Activated naive CD8-positive, alpha-beta T cell treated with anti-CD3 and anti-CD28 coated beads for 36 hours (primary cell): ENCODE measurements around the gene LAMB1. TPM values are rescaled to one million over a fixed set of nuclear protein-coding genes. Genes with fewer than 3 reads are reported as not detected.
"Not testable (repeated sequence)": the region's sequence is repeated elsewhere in the genome, so short reads cannot be mapped to it uniquely, and the experiment has no call there.

Source experiments
- DNase-seq: peaks from one replicate; pipeline ENCODE4 v3.0.0; 2021
- H3K27ac Mint-ChIP-seq: one replicate; pipeline ENCODE4 v1.8.0; 2022; ENCODE audit warnings: mild to moderate bottlenecking, moderate library complexity, mixed read lengths
- H3K27me3 Mint-ChIP-seq: one replicate; pipeline ENCODE4 v1.8.0; 2022; ENCODE audit warnings: mild to moderate bottlenecking, mixed read lengths
- H3K36me3 Mint-ChIP-seq: one replicate; pipeline ENCODE4 v1.8.0; 2021; ENCODE audit warnings: mild to moderate bottlenecking, mixed read lengths
- H3K4me1 Mint-ChIP-seq: one replicate; pipeline ENCODE4 v1.8.0; 2021; ENCODE audit warnings: mixed read lengths
- H3K4me3 Mint-ChIP-seq: one replicate; pipeline ENCODE4 v1.8.0; 2022; ENCODE audit warnings: mild to moderate bottlenecking, moderate library complexity, mixed read lengths
- H3K9me3 Mint-ChIP-seq: one replicate; pipeline ENCODE4 v1.8.0; 2022; ENCODE audit warnings: mixed read lengths
- total RNA-seq, 2 experiments: library from RNA; stranded (reverse); gene quantifications; one replicate each; pipeline ENCODE4 v1.2.3, GENCODE V29; 2021

LAMB1 gene
- total RNA-seq, 2 experiments from 2014 or later: 0.16 to 0.32 TPM

- H3K27me3 Mint-ChIP-seq: no peaks in the 10 kb centered on the region
- H3K27ac Mint-ChIP-seq: peak overlapping the region; percentile 99
- peaks cover 16% of the 10 kb centered on the region for H3K36me3 Mint-ChIP-seq
- no peak for DNase-seq
- H3K9me3 Mint-ChIP-seq: peaks cover 2% of the 10 kb centered on the region
- H3K4me1 Mint-ChIP-seq: peaks cover 30% of the 10 kb centered on the region
- H3K4me3 Mint-ChIP-seq: peak overlapping the region; percentile 100
Observed at GRCh38 chr7:107889992-107890391, 113.0 kb downstream of the LAMB1 start.

- not testable (repeated sequence) for H3K9me3 Mint-ChIP-seq, H3K27me3 Mint-ChIP-seq, H3K4me3 Mint-ChIP-seq, H3K27ac Mint-ChIP-seq, H3K36me3 Mint-ChIP-seq, DNase-seq
- H3K4me1 Mint-ChIP-seq: peaks cover 11% of the 10 kb centered on the region
Observed at GRCh38 chr7:107887827-107888226, 115.1 kb downstream of the LAMB1 start.

GRCh38 chr7:107884066-107884818 is 118.7 kb downstream of the LAMB1 start:
- no peaks in the 10 kb centered on the region for H3K36me3 Mint-ChIP-seq
- H3K27me3 Mint-ChIP-seq: peaks cover 8% of the 10 kb centered on the region
- no peak overlapping the region for H3K4me3 Mint-ChIP-seq
- H3K9me3 Mint-ChIP-seq: peaks cover 2% of the 10 kb centered on the region
- H3K4me1 Mint-ChIP-seq: no peaks in the 10 kb centered on the region
- DNase-seq: no peak
- no peak overlapping the region for H3K27ac Mint-ChIP-seq

DNA sequence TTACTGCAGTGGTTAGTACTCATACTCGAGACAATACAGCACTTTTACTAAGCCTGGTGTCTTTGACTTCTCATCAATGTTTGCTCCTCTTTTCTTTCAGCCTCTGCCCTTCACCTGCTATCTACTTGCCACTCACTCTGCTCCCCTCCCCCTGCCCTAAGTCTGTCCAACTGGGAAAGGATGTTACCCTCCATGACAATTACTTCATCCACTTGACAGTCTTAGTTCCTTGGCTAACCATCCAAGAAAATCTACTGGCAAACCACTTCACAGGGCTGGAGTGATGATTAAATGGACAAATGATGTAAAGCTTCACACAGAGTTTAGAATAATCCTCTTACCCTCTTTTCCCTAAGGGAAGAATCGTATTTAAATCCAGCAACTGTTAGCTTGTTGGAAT is 120.2 kb downstream of the LAMB1 start:
- H3K9me3 Mint-ChIP-seq: no peaks in the 10 kb centered on the region
- no peak for DNase-seq
- peaks cover 8% of the 10 kb centered on the region for H3K27me3 Mint-ChIP-seq
- H3K36me3 Mint-ChIP-seq: no peaks in the 10 kb centered on the region
- no peak overlapping the region for H3K4me3 Mint-ChIP-seq
- H3K27ac Mint-ChIP-seq: no peak overlapping the region
- no peaks in the 10 kb centered on the region for H3K4me1 Mint-ChIP-seq

DNA sequence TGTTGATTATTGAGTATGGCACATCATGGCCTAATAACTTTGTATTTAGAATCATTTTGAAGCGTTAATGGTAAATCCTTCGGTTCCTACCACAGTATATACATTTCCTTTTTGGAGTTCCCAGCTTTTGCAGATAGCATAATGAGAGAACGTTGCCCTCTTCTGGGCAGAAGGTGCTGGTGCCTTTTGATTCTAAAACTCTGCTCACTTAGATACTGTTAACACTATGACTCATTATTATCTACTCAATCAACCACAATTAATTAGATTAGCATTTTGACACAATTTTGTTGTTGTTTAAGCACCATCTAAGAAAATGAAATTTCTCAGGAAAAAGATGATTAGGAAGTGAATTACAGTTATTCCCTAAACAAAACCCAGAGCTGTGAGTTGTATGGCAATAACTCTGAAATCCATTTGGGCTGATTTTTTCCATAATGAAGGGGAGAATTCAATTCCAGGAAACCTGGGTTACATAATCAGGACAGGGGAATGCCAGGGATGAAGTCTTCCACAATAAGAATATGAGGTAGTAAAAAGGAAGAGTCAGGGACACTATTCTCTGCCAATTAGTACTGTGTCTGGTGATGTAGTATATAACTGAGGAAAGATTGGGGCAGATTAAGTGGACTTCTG is 123.4 kb downstream of the LAMB1 start:
- Mint-ChIP-seq H3K27ac (no peak overlapping the region), H3K36me3 (no peaks in the 10 kb centered on the region), H3K4me1 (peaks cover under 1% of the 10 kb centered on the region), H3K27me3 (peaks cover 8% of the 10 kb centered on the region), H3K9me3 (no peaks in the 10 kb centered on the region), H3K4me3 (no peak overlapping the region)
- DNase-seq: no peak

- Mint-ChIP-seq H3K4me1 (peaks cover 2% of the 10 kb centered on the region), H3K27me3 (peaks cover 3% of the 10 kb centered on the region), H3K36me3 (no peaks in the 10 kb centered on the region), H3K27ac (no peak overlapping the region), H3K9me3 (no peaks in the 10 kb centered on the region), H3K4me3 (no peak overlapping the region)
- DNase-seq: no peak
Observed at GRCh38 chr7:107878636-107879035, 124.3 kb downstream of the LAMB1 start.

GRCh38 chr7:107877731-107878382 is 125.1 kb downstream of the LAMB1 start:
- Mint-ChIP-seq H3K36me3 (no peaks in the 10 kb centered on the region), H3K27me3 (peaks cover 3% of the 10 kb centered on the region), H3K27ac (no peak overlapping the region), H3K4me3 (no peak overlapping the region), H3K9me3 (no peaks in the 10 kb centered on the region), H3K4me1 (peaks cover 2% of the 10 kb centered on the region)
- no peak for DNase-seq

DNA sequence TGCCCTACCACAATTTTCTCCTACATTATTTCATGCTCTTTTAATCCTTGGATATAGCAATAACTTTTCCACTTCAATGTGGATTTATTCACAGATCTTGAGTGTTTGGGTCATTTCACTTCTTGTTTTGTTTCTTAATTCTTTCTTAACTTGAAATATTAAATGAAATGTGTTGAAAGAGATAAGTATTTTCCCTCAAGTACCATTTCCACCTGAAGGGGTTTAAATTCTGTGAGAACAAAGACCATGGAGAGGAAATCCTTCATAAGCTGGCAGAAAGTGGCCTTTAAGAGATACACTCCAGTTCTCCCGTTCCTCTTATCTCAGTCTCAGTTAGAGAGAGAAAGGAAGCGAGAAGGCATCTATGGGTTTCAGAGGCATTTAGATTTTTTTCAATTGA is 126.0 kb downstream of the LAMB1 start:
- H3K4me1 Mint-ChIP-seq: peaks cover 2% of the 10 kb centered on the region
- no peaks in the 10 kb centered on the region for H3K9me3 Mint-ChIP-seq
- H3K36me3 Mint-ChIP-seq: no peaks in the 10 kb centered on the region
- H3K27me3 Mint-ChIP-seq: no peaks in the 10 kb centered on the region
- no peak for DNase-seq
- H3K27ac Mint-ChIP-seq: no peak overlapping the region
- H3K4me3 Mint-ChIP-seq: no peak overlapping the region

DNA sequence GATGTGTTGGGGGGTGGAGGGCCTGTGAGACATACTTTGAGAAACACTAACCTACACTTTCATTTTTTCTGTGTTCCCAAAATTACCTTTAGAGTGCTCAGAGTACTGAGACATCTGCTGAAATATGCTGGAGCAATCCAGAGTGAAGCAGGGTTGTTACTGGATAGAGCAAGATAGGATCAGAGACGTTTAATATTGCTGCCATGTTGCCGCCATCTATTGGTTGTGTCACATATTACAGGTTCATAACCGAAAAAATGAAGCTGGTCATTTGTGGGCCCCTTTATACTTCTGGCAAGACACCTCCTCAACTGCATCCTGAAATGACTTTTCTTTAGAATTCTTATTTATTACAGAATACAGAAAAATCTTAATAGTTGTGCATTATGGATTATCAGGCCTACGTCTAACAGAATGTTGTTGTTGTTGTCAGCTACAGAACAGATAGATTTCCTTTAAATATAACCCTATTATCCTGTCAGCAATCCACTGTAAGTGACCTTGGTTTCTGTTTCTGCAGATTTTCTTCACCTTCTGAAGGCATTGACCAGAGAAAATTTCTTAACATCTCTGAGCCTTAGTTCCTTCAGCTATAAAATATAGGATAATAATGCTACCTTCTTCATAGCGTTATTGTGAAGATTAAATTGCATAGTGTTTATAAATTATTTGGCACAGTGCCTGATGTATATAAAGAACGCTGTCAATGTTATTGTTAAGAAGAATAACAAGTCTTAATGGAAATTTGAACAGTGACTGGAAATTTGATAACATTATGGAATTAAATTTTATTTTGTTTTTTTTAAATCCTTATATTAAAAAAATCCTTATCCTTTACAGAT is 128.1 kb downstream of the LAMB1 start:
- Mint-ChIP-seq H3K4me1 (peaks cover 2% of the 10 kb centered on the region), H3K27me3 (no peaks in the 10 kb centered on the region), H3K4me3 (no peak overlapping the region), H3K36me3 (no peaks in the 10 kb centered on the region), H3K9me3 (no peaks in the 10 kb centered on the region), H3K27ac (no peak overlapping the region)
- DNase-seq: peak; percentile 35

GRCh38 chr7:107874111-107874510 is 128.8 kb downstream of the LAMB1 start:
- H3K9me3 Mint-ChIP-seq: no peaks in the 10 kb centered on the region
- H3K4me1 Mint-ChIP-seq: peaks cover 2% of the 10 kb centered on the region
- no peak overlapping the region for H3K4me3 Mint-ChIP-seq
- DNase-seq: no peak
- no peaks in the 10 kb centered on the region for H3K27me3 Mint-ChIP-seq
- no peaks in the 10 kb centered on the region for H3K36me3 Mint-ChIP-seq
- no peak overlapping the region for H3K27ac Mint-ChIP-seq

Other genes with a start within 250 kb of the LAMB1 start
- gene SLC26A3, start 199.9 kb downstream of the LAMB1 start, total RNA-seq: not detected
- gene DLD, start 112.0 kb downstream of the LAMB1 start, total RNA-seq: 100 to 1,000 TPM; 121 to 128 TPM
- under 1 TPM; 0.40 to 0.45 TPM for gene LAMB4, start 127.2 kb upstream of the LAMB1 start, total RNA-seq